HCT116 (cell line): ENCODE measurements around the gene GDI1. TPM values are rescaled to one million over a fixed set of nuclear protein-coding genes. Genes with fewer than 3 reads are reported as not detected.

Source experiments
- ATAC-seq: fragments of 200-7000 bp; cut with Tn5 transposase; 2 replicates; pipeline ENCODE4 v1.9.1; 2020; ENCODE audit warnings: mild to moderate bottlenecking, moderate library complexity
- BruUV-seq: library from RNA; stranded (reverse); fragments of 400-500 nt; replicated peaks from 2 replicates; lab custom pipeline; 2021; lab: Mats Ljungman, UMichigan
- CTCF ChIA-PET: fragments of 300-600 bp; sonication (Branson Sonifier 250); formaldehyde crosslinking; loops from one replicate; lab custom pipeline; 2021; ENCODE audit warnings: antibody characterized with exemption; lab: Charles Lee
- POLR2A ChIA-PET: fragments of 300-600, 350-600 bp; sonication (Branson Sonifier 250); formaldehyde crosslinking; loops from one replicate; lab custom pipeline; 2021; ENCODE audit warnings: antibody characterized with exemption; lab: Charles Lee
- RAD21 ChIA-PET, 2 experiments: fragments of 300-600 bp; sonication (Branson Sonifier 250); formaldehyde crosslinking; loops; one replicate each; lab custom pipeline; 2023; ENCODE audit warnings: low total read pairs in 2 of 2; ENCODE audit not compliant: uncharacterized antibody in 2 of 2, unreplicated experiment in 2 of 2, low non-redundant PET in 1 of 2; lab: Charles Lee
- DNase-seq: peaks from one replicate; pipeline ENCODE4 v3.0.0-alpha.2; 2010; ENCODE audit warnings: low read depth, low spot score
- H2AFZ ChIP-seq: fragments of 200-600 bp; shearing (Covaris generic), sonication (generic); 2 replicates; pipeline ENCODE4 v1.6.1; 2017; ENCODE audit warnings: low read depth, mixed run types, mixed read lengths, antibody characterized with exemption, low read length; ENCODE audit not compliant: poor library complexity, severe bottlenecking
- H3K27ac ChIP-seq: 2 replicates; pipeline ENCODE4 v1.5.1; 2012; ENCODE audit warnings: low read depth, low read length
- H3K27me3 ChIP-seq: fragments of 200-600 bp; sonication (generic); 2 replicates; pipeline ENCODE4 v1.6.1; 2016; ENCODE audit warnings: mixed run types, low read length, mixed read lengths; ENCODE audit not compliant: insufficient read depth
- H3K36me3 ChIP-seq, 2 experiments: fragments of 200-500 bp in 1 of 2; fragments of 200-600 bp in 1 of 2; sonication (Bioruptor generic) in 1 of 2; sonication (generic) in 1 of 2; 2 replicates each; pipeline versions ENCODE4 v1.5.1 to v1.6.1; 2014 to 2016; ENCODE audit warnings: low read length in 2 of 2, inconsistent platforms in 1 of 2, mixed read lengths in 1 of 2, mixed run types in 1 of 2; ENCODE audit not compliant: insufficient read depth in 2 of 2, control insufficient read depth in 1 of 2
- H3K4me1 ChIP-seq, 2 experiments: fragments of 200-600 bp in 1 of 2; sonication (generic) in 1 of 2; 2 replicates each; pipeline versions ENCODE4 v1.5.1 to v1.6.1; 2012 to 2017; ENCODE audit warnings: low read length in 2 of 2, inconsistent platforms in 1 of 2, mild to moderate bottlenecking in 1 of 2, mixed read lengths in 1 of 2, mixed run types in 1 of 2, moderate library complexity in 1 of 2; ENCODE audit not compliant: insufficient read depth in 2 of 2, control insufficient read depth in 1 of 2
- H3K4me2 ChIP-seq: fragments of 200-600 bp; sonication (generic); 2 replicates; pipeline ENCODE4 v1.6.1; 2017; ENCODE audit warnings: mixed run types, low read length, mixed read lengths
- H3K4me3 ChIP-seq, 2 experiments: fragments of 200-600 bp in 1 of 2; sonication (generic) in 1 of 2; replicated peaks in 1 of 2; 2 replicates each; pipeline ENCODE4 v1.5.1; 2011 to 2016; ENCODE audit warnings: low read length in 2 of 2, control low read depth in 1 of 2, low read depth in 1 of 2, mild to moderate bottlenecking in 1 of 2, mixed read lengths in 1 of 2, mixed run types in 1 of 2
- H3K79me2 ChIP-seq: fragments of 200-600 bp; sonication (generic); 2 replicates; pipeline ENCODE4 v1.6.1; 2017; ENCODE audit warnings: mild to moderate bottlenecking, mixed run types, low read length, moderate library complexity, mixed read lengths; ENCODE audit not compliant: insufficient read depth
- H3K9ac ChIP-seq: fragments of 200-600 bp; sonication (generic); 2 replicates; pipeline ENCODE4 v1.6.1; 2016; ENCODE audit warnings: low read length, mixed read lengths
- H3K9me2 ChIP-seq: fragments of 200-600 bp; sonication (generic), shearing (Covaris generic); 2 replicates; pipeline ENCODE4 v1.6.1; 2017; ENCODE audit warnings: mixed run types, mild to moderate bottlenecking, moderate library complexity; ENCODE audit not compliant: insufficient read depth
- H3K9me3 ChIP-seq, 2 experiments: fragments of 200-500 bp in 1 of 2; fragments of 200-600 bp in 1 of 2; sonication (Bioruptor generic) in 1 of 2; sonication (generic) in 1 of 2; 2 replicates each; pipeline ENCODE4 v1.6.1; 2014 to 2017; ENCODE audit warnings: low read length in 2 of 2, mixed read lengths in 2 of 2, inconsistent platforms in 1 of 2, low read depth in 1 of 2, mild to moderate bottlenecking in 1 of 2, mixed run types in 1 of 2, moderate library complexity in 1 of 2; ENCODE audit not compliant: control insufficient read depth in 1 of 2, insufficient read depth in 1 of 2
- H4K20me1 ChIP-seq: fragments of 200-600 bp; sonication (generic), shearing (Covaris generic); 2 replicates; pipeline ENCODE4 v1.6.1; 2017; ENCODE audit warnings: mixed run types, mild to moderate bottlenecking, moderate library complexity; ENCODE audit not compliant: insufficient read depth
- EGR1 ChIP-seq: IDR thresholded peaks from 2 replicates; pipeline ENCODE4 v1.6.1; 2012; ENCODE audit warnings: low read depth
- ELF1 ChIP-seq: IDR thresholded peaks from 2 replicates; pipeline ENCODE4 v1.6.1; 2012; ENCODE audit warnings: low read depth, borderline replicate concordance
- EZH2phosphoT487 ChIP-seq: fragments of 200-600 bp; IDR thresholded peaks from 2 replicates; pipeline ENCODE4 v1.6.1; 2018; ENCODE audit warnings: antibody characterized with exemption, borderline replicate concordance
- FOSL1 ChIP-seq: IDR thresholded peaks from 2 replicates; pipeline ENCODE4 v1.6.1; 2012; ENCODE audit warnings: low read depth
- JUND ChIP-seq: IDR thresholded peaks from 2 replicates; pipeline ENCODE4 v1.6.1; 2012
- REST ChIP-seq: IDR thresholded peaks from 2 replicates; pipeline ENCODE4 v1.6.1; 2012; ENCODE audit warnings: low read depth
- SP1 ChIP-seq: IDR thresholded peaks from 2 replicates; pipeline ENCODE4 v1.6.1; 2012; ENCODE audit warnings: low read depth
- TCF7L2 ChIP-seq: IDR thresholded peaks from 2 replicates; pipeline ENCODE4 v1.7.0; 2011; ENCODE audit warnings: borderline replicate concordance, inconsistent platforms; ENCODE audit not compliant: insufficient read depth, insufficient read length; ENCODE audit errors: extremely low read depth
- YY1 ChIP-seq: IDR thresholded peaks from 2 replicates; pipeline ENCODE4 v1.6.1; 2011; ENCODE audit warnings: low read length, low read depth, moderate library complexity, mild to moderate bottlenecking; ENCODE audit not compliant: insufficient replicate concordance; ENCODE audit errors: extremely low read depth
- ZBTB33 ChIP-seq: IDR thresholded peaks from 2 replicates; pipeline ENCODE4 v1.6.1; 2011; ENCODE audit warnings: mild to moderate bottlenecking, low read length, moderate library complexity; ENCODE audit not compliant: insufficient replicate concordance; ENCODE audit errors: extremely low read depth
- ZFX ChIP-seq: fragments of 450-650 bp; IDR thresholded peaks from 2 replicates; pipeline ENCODE4 v1.6.1; 2017
- ZNF274 ChIP-seq: fragments of 200-500 bp; sonication (Bioruptor generic); IDR thresholded peaks from 2 replicates; pipeline ENCODE4 v1.6.1; 2014; ENCODE audit warnings: mild to moderate bottlenecking, low read depth, low read length, inconsistent platforms
- intact Hi-C: fragments of 100-400 bp; cut with micrococcal nuclease; formaldehyde crosslinking; loops from 2 replicates; pipeline ENCODE4 v1.10.0; 2022
- total RNA-seq: library from RNA; stranded (reverse); gene quantifications from one replicate; pipeline ENCODE4 v1.2.1, GENCODE V29; 2021; ENCODE audit not compliant: unreplicated experiment

GDI1 gene
- total RNA-seq, 1 experiment from 2014 or later = 122 TPM

DNA sequence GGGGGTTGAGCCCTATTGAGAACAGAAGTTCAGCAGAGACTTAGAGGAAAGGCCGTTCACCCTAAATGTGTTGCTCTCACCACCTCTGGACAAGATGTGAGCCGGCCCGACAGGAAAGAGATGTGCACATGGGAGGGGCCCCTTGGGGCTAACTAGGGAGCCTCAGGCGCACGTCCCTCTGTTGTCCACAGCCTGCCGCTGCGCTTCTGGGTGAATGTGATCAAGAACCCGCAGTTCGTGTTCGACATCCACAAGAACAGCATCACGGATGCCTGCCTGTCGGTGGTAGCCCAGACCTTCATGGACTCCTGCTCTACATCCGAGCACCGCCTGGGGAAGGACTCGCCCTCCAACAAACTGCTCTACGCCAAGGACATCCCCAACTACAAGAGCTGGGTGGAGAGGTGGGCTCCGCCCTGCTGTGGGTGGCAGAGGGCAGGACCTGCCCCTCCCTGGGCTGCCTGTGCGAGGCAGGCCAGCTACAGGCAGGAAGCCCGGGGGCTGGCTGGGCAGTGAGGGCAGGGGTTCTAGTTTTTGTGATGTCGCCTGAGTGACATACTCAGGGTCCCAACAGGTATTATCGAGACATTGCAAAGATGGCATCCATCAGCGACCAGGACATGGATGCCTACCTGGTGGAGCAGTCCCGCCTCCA lies 34.1 kb downstream of the GDI1 start:
- intact Hi-C loops = no loop called here
- CTCF ChIA-PET = no interaction called here
- no TSS peak for BruUV-seq

DNA sequence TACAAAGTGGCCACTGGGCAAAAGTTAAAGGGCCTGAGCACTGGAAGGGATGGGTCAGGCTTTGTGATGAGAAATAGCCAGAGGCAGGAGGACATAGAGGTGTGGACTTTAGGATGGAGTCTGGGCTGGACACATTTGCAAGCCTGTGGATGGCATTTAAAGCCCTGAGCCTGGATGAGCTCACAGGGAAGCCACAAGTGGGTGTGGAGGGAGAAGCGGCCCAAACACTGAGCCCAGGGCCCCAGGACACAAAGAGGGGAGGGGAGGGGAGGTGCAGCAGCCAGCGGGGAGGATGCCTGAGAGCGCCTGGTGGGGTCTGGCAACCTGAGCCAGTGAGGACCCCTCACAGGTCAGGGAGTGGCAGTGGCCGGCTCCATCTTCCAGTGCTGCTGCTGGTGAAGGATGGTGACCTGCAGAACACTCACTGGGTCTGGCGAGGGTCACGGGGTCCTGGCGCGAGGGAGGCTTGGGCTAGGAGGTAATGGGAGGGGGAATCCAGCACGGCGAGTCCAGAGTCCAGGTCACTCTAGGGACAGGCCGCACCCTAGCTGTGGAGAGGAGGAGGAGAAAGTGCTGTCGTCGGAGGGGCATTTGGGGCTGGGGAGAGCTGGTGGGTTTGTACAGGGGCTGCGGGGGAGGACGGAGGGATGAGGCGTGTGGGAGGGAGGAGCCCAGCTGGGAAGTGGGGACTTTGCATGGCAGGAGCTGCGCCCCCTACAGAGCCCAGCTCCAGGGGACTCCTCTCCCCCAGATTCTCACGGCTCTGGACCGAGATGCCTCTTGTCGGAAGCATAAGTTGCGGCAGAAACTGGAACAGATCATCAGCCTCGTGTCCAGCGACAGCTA lies 35.1 kb downstream of the GDI1 start:
- no peak for ATAC-seq
- Histone ChIP-seq H3K79me2 (no peaks in the 10 kb centered on the region), H3K36me3 (no peaks in the 10 kb centered on the region; a peak in 1 of 4 replicates), H3K27me3 (no peaks in the 10 kb centered on the region), H2AFZ (no peak overlapping the region), H3K9me2 (no peaks in the 10 kb centered on the region), H3K9ac (no peak overlapping the region), H3K4me3 (no peak overlapping the region), H3K9me3 (no peaks in the 10 kb centered on the region), H3K27ac (no peak overlapping the region), H4K20me1 (no peaks in the 10 kb centered on the region), H3K4me1 (no peaks in the 10 kb centered on the region), H3K4me2 (no peak overlapping the region)
- ChIA-PET RAD21 (no interaction called here), CTCF (no interaction called here), POLR2A (no interaction called here)
- DNase-seq = no peak
- intact Hi-C loops = no loop called here
- BruUV-seq = no TSS peak
- TF ChIP-seq REST (no peak), FOSL1 (no peak), ELF1 (no peak), ZNF274 (no peak), ZBTB33 (no peak), EZH2phosphoT487 (no peak), EGR1 (no peak), JUND (no peak), TCF7L2 (no peak), ZFX (no peak), SP1 (no peak)

More for the DNA sequence above, 34.1 kb downstream of the GDI1 start:
- Histone ChIP-seq H3K9ac (no peak overlapping the region), H3K79me2 (no peaks in the 10 kb centered on the region), H3K27me3 (no peaks in the 10 kb centered on the region), H3K4me2 (no peak overlapping the region), H2AFZ (no peak overlapping the region), H3K36me3 (peaks cover 0 to 2% of the 10 kb centered on the region in 2 experiments; a peak in 1 of 4 replicates), H3K9me2 (no peaks in the 10 kb centered on the region), H3K4me3 (no peak overlapping the region), H3K4me1 (no peaks in the 10 kb centered on the region), H3K9me3 (no peaks in the 10 kb centered on the region), H3K27ac (no peak overlapping the region), H4K20me1 (no peaks in the 10 kb centered on the region)
- ChIA-PET RAD21 (no interaction called here), POLR2A (no interaction called here)
- ATAC-seq (no peak), DNase-seq (no peak)
- TF ChIP-seq TCF7L2 (no peak), YY1 (no peak), ZNF274 (no peak)
